Suprapubic skin (tissue), 3 donors: ENCODE results near the gene GFPT2.
A peak's percentile ranks its signal among the peaks of the same experiment; 100 is the strongest.

Source experiments
- CTCF ChIP-seq, 2 donors: fragments of 200-600 bp in 1 of 2; fragments of 450-650 bp in 1 of 2; sonication (generic) in 1 of 2; IDR thresholded peaks; one replicate each; pipeline ENCODE4 v1.5.1; 2016 to 2019; ENCODE audit warnings: antibody characterized with exemption in 2 of 2, mild to moderate bottlenecking in 1 of 2, moderate library complexity in 1 of 2
- POLR2A ChIP-seq, 2 donors: fragments of 450-650 bp; IDR thresholded peaks; one replicate each; pipeline ENCODE4 v1.6.1; 2017; ENCODE audit warnings: antibody characterized with exemption in 2 of 2, mild to moderate bottlenecking in 2 of 2, moderate library complexity in 2 of 2

DNA sequence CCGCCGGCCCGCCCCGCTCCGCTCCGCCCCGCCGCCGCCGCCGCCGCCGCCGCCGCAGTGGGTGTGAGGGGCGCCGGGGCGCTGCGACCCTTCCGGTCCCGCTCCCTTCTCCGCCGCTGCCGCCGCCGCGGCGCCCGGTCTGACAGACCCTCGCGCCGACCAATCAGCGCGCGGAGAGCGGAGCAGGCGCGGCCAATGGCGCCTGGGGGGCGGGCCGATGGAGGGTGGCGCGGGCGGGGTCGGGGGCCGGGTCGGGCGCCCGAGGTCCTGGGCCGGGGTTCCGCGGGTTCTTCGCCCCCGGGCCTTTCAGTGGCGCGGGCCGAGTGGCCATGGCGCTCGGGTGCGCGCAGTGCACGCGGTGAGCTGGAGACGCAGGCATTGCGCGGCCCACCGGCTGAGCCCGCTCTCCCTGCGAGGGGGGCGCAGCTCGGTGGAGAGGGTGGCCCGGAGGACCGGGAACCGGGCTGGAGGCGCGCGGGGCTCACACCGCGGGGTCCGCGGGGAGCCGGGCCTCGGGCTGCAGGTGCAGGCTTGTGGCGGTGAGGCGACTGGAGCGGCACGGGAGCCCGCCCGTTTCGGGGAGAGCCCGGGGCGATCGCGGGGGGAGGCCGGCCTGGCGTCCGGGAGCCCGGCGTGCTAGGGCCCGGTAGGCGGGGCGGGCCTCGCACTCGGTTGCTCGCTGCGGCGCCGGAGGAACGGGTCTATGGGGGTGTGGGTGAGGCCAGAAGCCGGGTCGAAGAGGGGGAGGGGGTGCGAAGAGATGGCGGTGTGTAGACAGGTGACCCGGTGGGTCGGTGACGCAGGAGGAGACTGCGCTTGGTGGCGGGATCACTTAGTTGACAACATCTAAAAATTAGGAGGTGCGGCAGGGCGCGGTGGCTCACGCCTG, 60.9 kb downstream of the GFPT2 start, which contains the start of gene MAPK9:
- no peak for TF ChIP-seq CTCF (IDR thresholded peaks at IDR 0.05)
- TF ChIP-seq POLR2A (IDR thresholded peaks at IDR 0.05) = peak in 1 of 2 donors; percentile 37
